OCI-LY1 (cell line): ENCODE results near the gene WIPF2.
"Not testable (repeated sequence)": the region's sequence is repeated elsewhere in the genome, so short reads cannot be mapped to it uniquely, and the experiment has no call there.

Experiments
- H2AFZ ChIP-seq: fragments of 200-600 bp; sonication (generic), shearing (Covaris generic); 2 replicates; pipeline ENCODE4 v1.6.0; 2014; ENCODE audit warnings: antibody characterized with exemption, mild to moderate bottlenecking, low read length
- H3F3A ChIP-seq: fragments of 200-600 bp; sonication (generic), shearing (Covaris generic); 2 replicates; pipeline ENCODE4 v1.6.0; 2014; ENCODE audit warnings: mild to moderate bottlenecking, antibody characterized with exemption, low read length, moderate library complexity; ENCODE audit not compliant: insufficient read depth
- H3K27ac ChIP-seq: fragments of 200-600 bp; sonication (generic); 2 replicates; pipeline ENCODE4 v1.5.1; 2014; ENCODE audit warnings: low read length, mixed run types, mild to moderate bottlenecking, low read depth; ENCODE audit not compliant: poor library complexity, severe bottlenecking
- H3K27me3 ChIP-seq: fragments of 200-600 bp; sonication (generic); 2 replicates; pipeline ENCODE4 v1.6.0; 2014; ENCODE audit warnings: antibody characterized with exemption, mild to moderate bottlenecking, low read length, moderate library complexity; ENCODE audit not compliant: insufficient read depth
- H3K36me3 ChIP-seq: fragments of 200-600 bp; sonication (generic); 2 replicates; pipeline ENCODE4 v1.6.1; 2014; ENCODE audit warnings: mild to moderate bottlenecking, antibody characterized with exemption, low read length, moderate library complexity, mixed read lengths; ENCODE audit not compliant: insufficient read depth
- H3K4me1 ChIP-seq: fragments of 200-600 bp; sonication (generic); 2 replicates; pipeline ENCODE4 v1.5.1; 2014; ENCODE audit warnings: mild to moderate bottlenecking, low read length, moderate library complexity; ENCODE audit not compliant: insufficient read depth, severe bottlenecking
- H3K4me2 ChIP-seq: fragments of 200-600 bp; sonication (generic), shearing (Covaris generic); 2 replicates; pipeline ENCODE4 v1.6.1; 2014; ENCODE audit warnings: low read length
- H3K4me3 ChIP-seq: fragments of 200-600 bp; sonication (generic); 2 replicates; pipeline ENCODE4 v1.5.1; 2014; ENCODE audit warnings: low read length, low read depth, mild to moderate bottlenecking, mixed read lengths; ENCODE audit not compliant: poor library complexity, severe bottlenecking
- H3K79me2 ChIP-seq: fragments of 200-600 bp; shearing (Covaris generic); 2 replicates; pipeline ENCODE4 v1.6.1; 2016; ENCODE audit warnings: mixed run types, low read length, mixed read lengths; ENCODE audit not compliant: insufficient read depth
- H3K9ac ChIP-seq: fragments of 200-600 bp; sonication (generic), shearing (Covaris generic); 2 replicates; pipeline ENCODE4 v1.6.1; 2014; ENCODE audit warnings: mild to moderate bottlenecking, low read length, mixed read lengths
- H3K9me2 ChIP-seq: fragments of 200-600 bp; sonication (generic), shearing (Covaris generic); 2 replicates; pipeline ENCODE4 v1.6.1; 2014; ENCODE audit warnings: low read depth, mild to moderate bottlenecking, low read length, mixed read lengths
- H3K9me3 ChIP-seq: fragments of 200-600 bp; shearing (Covaris generic); 2 replicates; pipeline ENCODE4 v1.6.1; 2014; ENCODE audit warnings: low read length, mixed read lengths
- H4K20me1 ChIP-seq: fragments of 200-600 bp; sonication (generic), shearing (Covaris generic); 2 replicates; pipeline ENCODE4 v1.6.0; 2016; ENCODE audit warnings: mild to moderate bottlenecking, low read length; ENCODE audit not compliant: insufficient read depth
- EZH2 ChIP-seq: fragments of 200-600 bp; sonication (generic), shearing (Covaris generic); IDR thresholded peaks from 2 replicates; pipeline ENCODE4 v1.8.0; 2017; ENCODE audit warnings: borderline replicate concordance, mixed run types, mild to moderate bottlenecking, antibody characterized with exemption, low read length, moderate library complexity, mixed read lengths
- TF ChIP-seq, protein P1 (sequence below): fragments of 200-600 bp; sonication (generic), shearing (Covaris generic); IDR thresholded peaks from 2 replicates; pipeline ENCODE4 v1.5.1; 2017; ENCODE audit warnings: mild to moderate bottlenecking, antibody characterized with exemption, low read length, moderate library complexity, mixed read lengths

The WIPF2 gene

DNA sequence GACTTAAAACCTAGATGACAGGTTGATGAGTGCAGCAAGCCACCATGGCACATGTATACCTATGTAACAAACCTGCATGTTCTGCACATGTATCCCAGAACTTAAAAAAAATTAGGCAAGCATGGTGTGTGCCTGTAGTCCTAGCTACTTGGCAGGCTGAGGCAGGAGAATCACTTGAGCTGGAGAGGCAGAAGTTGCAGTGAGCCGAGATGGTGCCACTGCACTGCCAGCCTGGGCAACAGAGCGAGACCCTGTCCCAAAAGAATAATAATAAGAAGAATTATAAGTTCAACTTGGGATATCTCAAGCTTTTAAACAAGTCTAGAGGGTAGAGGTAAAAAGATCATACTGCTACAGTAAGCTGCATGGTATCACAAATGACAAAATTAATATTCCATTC lies 78.4 kb downstream of the WIPF2 start:
- Histone ChIP-seq H3K4me2 (no peak overlapping the region), H3K9me2 (no peaks in the 10 kb centered on the region), H4K20me1 (no peaks in the 10 kb centered on the region), H3K27ac (no peak overlapping the region), H2AFZ (no peak overlapping the region), H3K9me3 (no peaks in the 10 kb centered on the region), H3K27me3 (no peaks in the 10 kb centered on the region), H3K36me3 (peaks cover 100% of the 10 kb centered on the region), H3K79me2 (no peaks in the 10 kb centered on the region), H3K4me3 (no peak overlapping the region), H3F3A (no peaks in the 10 kb centered on the region), H3K9ac (no peak overlapping the region), H3K4me1 (no peaks in the 10 kb centered on the region)
- TF ChIP-seq EZH2, result no peak
- TF ChIP-seq, protein P1, sequence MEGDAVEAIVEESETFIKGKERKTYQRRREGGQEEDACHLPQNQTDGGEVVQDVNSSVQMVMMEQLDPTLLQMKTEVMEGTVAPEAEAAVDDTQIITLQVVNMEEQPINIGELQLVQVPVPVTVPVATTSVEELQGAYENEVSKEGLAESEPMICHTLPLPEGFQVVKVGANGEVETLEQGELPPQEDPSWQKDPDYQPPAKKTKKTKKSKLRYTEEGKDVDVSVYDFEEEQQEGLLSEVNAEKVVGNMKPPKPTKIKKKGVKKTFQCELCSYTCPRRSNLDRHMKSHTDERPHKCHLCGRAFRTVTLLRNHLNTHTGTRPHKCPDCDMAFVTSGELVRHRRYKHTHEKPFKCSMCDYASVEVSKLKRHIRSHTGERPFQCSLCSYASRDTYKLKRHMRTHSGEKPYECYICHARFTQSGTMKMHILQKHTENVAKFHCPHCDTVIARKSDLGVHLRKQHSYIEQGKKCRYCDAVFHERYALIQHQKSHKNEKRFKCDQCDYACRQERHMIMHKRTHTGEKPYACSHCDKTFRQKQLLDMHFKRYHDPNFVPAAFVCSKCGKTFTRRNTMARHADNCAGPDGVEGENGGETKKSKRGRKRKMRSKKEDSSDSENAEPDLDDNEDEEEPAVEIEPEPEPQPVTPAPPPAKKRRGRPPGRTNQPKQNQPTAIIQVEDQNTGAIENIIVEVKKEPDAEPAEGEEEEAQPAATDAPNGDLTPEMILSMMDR, result no peak

DNA sequence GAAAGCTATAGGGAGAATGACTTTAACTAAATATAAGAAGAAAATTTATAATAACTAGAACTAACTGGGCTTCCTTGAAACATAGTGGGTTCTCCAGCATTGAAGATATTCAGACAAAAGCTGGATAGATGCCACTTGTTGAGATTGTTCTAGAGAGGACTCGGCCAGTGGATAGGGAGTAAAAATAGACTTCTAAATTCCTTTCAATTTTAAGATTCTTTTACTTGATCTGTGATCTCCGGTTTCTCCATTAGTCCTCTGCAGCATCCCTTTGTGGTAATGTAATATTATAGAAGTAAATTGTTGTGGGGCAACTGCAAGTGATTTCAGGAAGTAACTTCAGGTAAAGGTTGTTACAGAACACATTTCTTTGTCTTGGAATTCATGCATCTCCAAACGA lies 79.6 kb downstream of the WIPF2 start:
- Histone ChIP-seq H2AFZ (no peak overlapping the region), H3K4me1 (no peaks in the 10 kb centered on the region), H4K20me1 (no peaks in the 10 kb centered on the region), H3K9me3 (no peaks in the 10 kb centered on the region), H3K79me2 (no peaks in the 10 kb centered on the region), H3K27ac (no peak overlapping the region), H3K4me2 (no peak overlapping the region), H3K9me2 (no peaks in the 10 kb centered on the region), H3K27me3 (no peaks in the 10 kb centered on the region), H3K9ac (no peak overlapping the region), H3F3A (no peaks in the 10 kb centered on the region), H3K36me3 (peaks cover 100% of the 10 kb centered on the region), H3K4me3 (no peak overlapping the region)
- TF ChIP-seq, protein P1, result no peak

DNA sequence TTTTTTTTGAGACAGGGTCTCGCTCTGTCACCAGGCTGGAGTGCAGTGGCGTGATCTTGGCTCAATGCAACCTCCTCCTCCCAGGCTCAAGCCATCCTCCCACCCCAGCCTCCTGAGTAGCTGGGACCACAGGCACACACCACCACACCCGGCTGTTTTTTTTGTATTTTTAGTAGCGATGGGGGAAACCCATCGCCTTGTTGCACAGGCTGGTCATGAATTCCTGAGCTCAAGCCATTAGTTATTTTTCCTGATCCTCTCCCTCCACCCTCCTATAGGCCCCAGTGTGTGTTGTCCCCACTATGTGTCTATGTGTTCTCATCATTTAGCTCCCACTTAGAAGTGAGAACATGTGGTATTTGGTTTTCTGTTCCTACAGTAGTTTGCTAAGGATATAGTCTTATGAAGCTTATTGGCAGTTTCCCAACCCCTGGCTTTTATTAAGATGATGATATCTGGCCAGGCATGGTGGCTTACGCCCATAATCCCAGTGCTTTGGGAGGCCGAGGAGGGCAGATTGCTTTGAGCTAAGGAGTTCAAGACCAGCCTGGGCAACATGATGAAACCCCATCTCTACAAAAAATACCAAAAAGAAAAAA lies 80.2 kb downstream of the WIPF2 start:
- H3K27ac ChIP-seq, H3K27me3 ChIP-seq, H3K4me3 ChIP-seq, H3K9me2 ChIP-seq, H3K4me2 ChIP-seq, H3K4me1 ChIP-seq, H3F3A ChIP-seq, H3K79me2 ChIP-seq, H4K20me1 ChIP-seq, H3K9ac ChIP-seq, H3K9me3 ChIP-seq, H2AFZ ChIP-seq: not testable (repeated sequence)
- peaks cover 100% of the 10 kb centered on the region for H3K36me3 ChIP-seq

DNA sequence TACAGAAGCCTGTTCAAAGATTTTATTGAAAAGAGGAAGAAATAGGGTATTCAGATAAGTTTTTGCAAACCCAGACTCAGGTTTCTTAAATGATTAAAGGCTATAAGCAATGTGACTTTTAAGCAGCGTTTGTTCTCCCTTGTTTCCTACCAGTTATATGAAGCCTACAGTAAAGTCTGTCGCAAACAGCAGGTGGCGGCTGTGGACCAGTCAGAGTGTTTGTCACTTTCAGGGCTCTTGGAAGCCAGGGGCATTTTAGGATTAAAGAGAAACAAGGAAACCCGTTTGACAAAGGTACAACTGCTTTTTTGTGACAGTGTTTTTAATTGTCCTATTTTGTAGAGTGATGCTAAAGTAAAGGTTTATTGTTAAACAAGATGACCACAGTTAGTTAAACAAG lies 82.2 kb downstream of the WIPF2 start:
- no peak overlapping the region for H3K4me3 ChIP-seq
- H3K36me3 ChIP-seq, result peaks cover 93% of the 10 kb centered on the region
- no peak overlapping the region for H3K27ac ChIP-seq
- H3K79me2 ChIP-seq, result no peaks in the 10 kb centered on the region
- H3K4me2 ChIP-seq, result no peak overlapping the region
- no peaks in the 10 kb centered on the region for H3K4me1 ChIP-seq
- H3F3A ChIP-seq, result no peaks in the 10 kb centered on the region
- TF ChIP-seq, protein P1, result peak; percentile 32; the same call in 1 of the 2 replicates
- TF ChIP-seq EZH2, result no peak
- H4K20me1 ChIP-seq, result no peaks in the 10 kb centered on the region
- H3K9me2 ChIP-seq, result no peaks in the 10 kb centered on the region
- no peaks in the 10 kb centered on the region for H3K27me3 ChIP-seq
- H3K9me3 ChIP-seq, result no peaks in the 10 kb centered on the region
- no peak overlapping the region for H3K9ac ChIP-seq
- no peak overlapping the region for H2AFZ ChIP-seq
